Ovary (tissue), 3 donors: Measurements from ENCODE around the gene ADCY5.

Experiments
- CTCF ChIP-seq, 3 donors: fragments of 450-650 bp in 2 of 3; fragments of 200-600 bp in 1 of 3; IDR thresholded peaks; one replicate each; pipeline versions ENCODE4 v1.5.1 to v1.8.0; 2016 to 2022; ENCODE audit warnings: antibody characterized with exemption in 3 of 3, mild to moderate bottlenecking in 1 of 3
- EP300 ChIP-seq: sonication (generic); formaldehyde crosslinking; IDR thresholded peaks from one replicate; pipeline ENCODE4 v1.6.1; 2017; ENCODE audit warnings: antibody characterized with exemption
- POLR2A ChIP-seq: fragments of 450-650 bp; IDR thresholded peaks from one replicate; pipeline ENCODE4 v1.6.1; 2017; ENCODE audit warnings: antibody characterized with exemption, mild to moderate bottlenecking, moderate library complexity
- donor health status: DM: no; HTN: no; CAD: no.

- TF ChIP-seq CTCF (IDR thresholded peaks at IDR 0.05) (no peak), POLR2A (no peak), EP300 (no peak)
Observed at GRCh38 chr3:123347691-123348264, 101.1 kb downstream of the ADCY5 start.
